DMS153 treated with DMSO at 0.1 percent for 48 hours (cell line): ENCODE data around the gene CCSER2.

Source experiments
- DNase-seq: peaks from one replicate; lab custom pipeline; 2025; ENCODE audit not compliant: unreplicated experiment; lab: John Stamatoyannopoulos, UW

Gene CCSER2

DNA sequence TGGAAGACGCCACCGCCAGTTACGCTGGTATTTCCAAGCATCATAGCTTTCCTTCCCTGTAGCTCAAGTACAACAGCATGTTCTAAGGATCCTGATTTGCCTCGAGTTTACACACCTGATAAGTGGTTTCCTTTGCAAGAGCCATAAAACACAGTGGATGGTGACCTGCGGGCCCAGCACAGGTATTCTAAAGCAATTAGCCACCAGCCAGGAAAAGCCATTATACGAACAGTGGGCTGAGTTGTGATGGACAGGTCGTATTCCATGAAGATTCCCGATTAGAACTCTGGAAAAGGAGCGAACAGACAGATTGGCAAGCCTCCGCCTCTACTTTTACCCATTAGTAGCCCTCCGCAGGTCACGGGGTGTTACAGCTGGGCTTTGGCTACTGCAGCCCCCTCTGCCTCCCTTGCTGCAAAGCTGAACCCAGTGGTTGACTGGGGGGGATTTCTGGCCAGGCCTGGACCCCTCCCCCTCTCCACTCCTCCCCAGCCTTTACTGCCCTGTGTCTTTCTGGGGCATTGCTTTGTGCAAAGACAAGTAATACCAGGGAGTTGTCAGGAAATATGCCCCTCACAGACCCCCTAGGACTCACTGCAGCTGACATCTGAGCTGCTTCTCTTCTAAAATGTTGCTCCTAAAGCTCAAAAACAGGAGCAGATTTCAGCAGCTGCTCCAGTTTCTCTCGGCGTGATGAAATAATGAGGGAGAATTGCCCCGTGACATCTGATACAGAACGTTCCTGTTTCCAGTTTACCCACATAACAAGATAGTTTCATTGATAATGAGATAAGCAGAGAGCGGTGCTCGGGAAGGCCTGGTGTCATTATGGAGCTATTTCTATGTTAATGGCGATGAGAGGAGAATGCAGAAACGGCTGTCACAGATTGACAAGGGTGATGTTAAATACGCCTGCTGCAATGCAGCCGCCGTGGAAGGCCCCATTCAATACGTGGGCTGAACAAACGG lies 214.4 kb downstream of the CCSER2 start:
- peak; percentile 14 for DNase-seq

DNA sequence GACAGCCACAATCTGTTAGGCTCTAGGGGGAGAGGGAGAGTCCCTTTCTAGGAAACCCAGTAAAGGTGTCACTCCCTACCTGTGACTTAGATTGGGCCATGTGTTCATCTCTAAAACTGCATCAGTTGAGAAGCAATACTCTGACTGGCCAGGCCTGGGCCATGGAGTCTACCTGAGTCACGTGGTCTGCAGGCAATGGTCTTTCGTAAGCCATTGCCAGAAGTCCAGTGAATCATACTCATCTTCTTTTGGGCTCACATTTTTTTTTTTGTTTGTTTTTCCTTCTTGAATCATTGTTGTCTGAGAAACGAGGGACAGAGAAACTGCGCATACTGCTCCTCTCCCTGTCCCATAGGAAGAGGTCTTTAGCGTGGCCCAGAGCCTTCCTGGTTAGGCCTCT lies 215.6 kb downstream of the CCSER2 start:
- no peak for DNase-seq

DNA sequence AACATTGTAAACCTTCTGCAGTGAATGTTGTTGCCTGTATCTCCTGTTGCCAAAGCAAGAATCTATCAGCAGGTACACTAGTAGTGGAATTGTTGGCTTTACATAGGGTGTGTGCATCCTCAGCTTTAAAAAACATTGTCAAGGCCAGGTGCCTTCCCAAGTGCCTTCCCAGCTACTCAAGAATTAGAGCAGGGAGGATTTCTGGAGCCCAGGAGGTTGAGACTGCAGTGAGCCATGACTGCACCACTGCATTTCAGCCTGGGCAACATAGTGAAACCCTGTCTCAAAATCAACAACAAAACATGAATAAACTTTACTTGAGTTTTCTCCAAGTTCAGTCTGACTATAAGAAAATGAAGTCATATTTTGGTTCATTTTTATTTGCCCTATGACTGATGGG lies 217.3 kb downstream of the CCSER2 start:
- DNase-seq = no peak

DNA sequence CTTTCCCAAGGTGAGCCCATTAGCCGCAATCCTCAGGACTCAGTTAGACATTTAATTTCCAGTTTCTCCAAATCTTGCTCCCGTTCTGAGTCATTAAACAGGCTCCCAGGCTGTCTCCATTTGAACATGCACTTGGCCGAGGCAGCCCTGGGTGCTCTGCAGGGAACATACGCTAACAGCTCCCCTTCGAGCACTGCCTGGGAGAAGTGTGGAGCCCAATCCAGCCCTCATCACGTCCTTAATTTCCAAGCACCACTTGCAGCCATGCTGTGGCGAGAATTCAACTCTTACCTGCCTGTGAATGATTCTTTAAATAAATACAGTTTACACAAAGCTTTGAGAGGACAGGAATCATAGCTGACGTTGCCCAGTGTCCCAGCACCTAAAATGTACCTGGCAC lies 218.2 kb downstream of the CCSER2 start:
- no peak for DNase-seq

DNA sequence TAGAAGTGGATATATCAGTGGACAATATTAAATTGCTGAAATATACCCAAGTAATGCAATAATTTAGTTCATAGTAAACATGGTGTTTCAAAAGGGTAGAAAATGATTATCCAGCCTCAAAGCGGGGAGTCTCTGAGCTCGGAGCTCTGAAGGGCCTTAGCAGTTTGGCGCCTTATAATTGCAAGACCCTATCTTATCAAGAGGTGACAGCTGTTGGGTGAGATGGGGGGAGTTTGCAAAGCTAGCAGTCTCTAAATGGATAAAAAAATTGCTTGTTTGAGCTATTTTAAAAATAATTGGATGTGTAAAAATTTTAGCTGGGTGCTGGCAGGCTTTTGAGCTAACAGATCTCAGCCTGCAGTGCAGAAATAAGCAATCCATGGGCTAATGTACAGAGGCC lies 219.2 kb downstream of the CCSER2 start:
- no peak for DNase-seq

DNA sequence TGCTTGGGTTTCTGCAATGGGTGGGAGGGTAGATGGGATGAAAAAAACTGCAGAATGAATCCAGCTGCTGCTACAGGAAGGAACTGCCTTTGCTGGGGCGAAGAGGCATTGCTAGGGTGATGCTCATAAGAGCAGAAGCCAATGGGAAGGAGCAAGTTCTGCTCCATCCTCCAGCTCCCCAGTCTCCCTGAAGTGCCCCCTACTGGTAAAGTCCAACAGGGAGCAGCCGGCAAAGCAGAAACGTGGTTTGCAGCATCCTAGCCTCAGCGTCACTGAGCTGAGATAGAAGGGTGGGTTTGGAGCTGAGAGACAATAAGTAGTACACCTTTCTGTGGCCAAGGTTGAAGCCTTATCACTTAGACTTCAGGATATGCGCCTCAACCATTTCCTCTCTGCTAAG lies 220.5 kb downstream of the CCSER2 start:
- no peak for DNase-seq

DNA sequence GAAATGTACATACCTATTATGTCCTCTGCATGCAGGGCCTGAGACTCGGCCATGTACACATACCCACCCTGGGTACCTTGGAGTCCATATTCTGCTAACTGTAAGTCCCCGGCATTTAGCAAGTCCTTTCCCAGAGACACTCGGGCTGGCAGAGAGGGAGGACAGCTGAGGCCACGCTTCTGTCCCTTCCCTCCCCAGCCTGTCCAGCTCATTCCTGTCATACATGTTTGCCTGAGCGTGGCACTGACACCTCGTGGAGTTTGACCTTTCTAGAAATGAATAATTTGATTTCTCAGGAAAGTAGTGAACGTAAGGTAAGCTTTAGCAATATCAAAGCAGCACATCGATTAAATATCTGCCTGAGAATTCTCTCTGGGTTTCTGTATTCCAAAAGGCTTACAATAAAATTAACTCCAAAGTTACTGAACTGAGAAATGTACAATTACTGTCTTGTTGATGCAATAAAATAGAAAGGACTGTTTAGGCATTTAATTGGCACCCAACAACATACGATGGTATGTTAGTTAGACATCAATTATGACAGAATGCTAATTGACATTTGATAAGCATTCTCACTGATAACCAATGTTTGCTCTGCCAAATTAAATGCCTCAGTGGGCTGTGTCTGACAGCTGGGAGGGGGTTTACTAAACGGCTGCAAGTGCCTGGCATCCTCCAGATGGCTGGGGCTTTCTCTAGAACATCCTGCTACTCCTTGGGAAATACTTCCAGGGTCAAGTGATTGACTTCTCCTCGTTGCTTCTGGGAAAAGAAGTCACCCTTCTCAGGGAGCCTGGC lies 221.2 kb downstream of the CCSER2 start:
- no peak for DNase-seq

DNA sequence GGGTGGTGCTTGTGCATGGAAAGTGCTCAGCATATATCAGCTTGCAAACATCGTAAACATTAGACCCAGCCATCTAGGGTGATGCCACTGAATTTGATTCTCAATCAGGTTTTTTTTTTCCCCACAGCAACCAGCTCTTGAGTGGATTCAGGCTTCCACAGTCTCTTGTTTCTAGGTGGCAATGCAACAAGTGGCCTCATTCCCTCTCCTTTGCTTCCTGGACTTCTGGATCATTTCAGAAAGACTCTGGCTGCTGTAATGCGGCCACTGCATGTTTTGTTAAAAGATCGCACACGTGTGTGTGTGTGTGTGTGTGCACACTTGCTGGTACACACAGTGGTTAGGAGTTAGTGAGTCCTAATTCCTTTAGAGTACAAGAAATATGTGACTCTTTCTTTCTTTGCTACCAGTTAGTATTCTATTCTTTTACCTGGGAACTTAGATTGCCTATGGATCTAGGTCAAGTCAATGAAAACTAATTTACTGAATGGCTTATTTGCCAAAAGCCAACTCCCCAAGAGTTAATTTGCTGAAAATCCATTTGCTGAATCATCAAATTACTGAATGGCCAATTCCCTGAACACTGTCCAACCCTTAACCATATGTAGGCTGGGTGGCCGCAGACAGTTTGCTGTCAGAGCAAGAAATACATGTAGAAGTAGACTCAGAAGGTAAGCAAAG lies 222.5 kb downstream of the CCSER2 start:
- DNase-seq = no peak

DNA sequence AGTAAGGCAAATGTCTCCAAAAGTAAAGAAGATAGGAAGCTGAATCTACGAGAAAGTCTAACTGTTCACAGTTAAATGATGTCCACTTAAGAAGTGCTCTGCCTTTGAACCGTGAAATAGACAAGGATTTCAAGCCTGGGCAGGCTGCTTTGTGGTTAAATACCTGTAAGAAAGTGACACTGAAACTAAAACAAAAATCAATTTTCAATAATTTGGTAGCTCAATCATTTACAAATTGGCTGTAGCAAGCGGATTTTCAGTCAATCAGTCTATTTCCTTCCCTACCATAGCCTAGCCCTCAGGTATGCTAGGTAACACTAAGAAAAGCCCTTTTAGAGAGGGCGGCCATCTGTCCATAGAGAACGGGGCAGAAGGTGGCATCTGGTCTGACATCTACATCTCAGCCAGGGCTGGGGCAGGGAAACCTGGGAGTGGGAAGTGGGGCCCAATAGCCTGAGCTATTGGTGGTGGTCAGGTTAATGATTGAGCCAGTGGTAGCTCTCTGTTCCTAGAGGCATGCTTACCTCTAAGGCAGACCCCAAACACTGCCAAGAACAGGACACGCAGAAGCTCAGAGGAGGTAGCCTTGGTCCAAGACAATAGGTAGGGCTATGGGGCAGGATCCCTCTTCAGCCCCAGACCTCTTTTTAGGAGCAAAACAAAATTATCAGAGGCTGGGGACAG lies 223.2 kb downstream of the CCSER2 start:
- no peak for DNase-seq

DNA sequence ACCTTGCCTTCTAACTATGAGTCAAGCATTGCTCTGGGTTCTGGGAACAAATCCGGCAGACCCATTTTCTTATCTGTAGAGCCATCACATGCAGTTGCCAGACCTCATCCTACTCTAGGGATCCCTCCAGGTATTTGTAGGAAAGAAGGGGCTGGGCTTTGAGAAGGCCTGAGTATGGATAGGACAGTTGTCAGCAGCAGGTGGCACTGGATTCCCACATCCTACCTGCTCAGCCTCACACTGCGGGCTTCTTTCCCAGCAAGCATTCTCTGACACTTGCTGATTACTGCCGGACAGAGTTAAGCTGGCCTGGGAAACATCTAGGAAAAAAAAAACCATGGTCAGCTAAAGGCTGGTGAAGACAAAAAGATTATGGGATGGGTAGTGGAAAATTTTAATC lies 224.1 kb downstream of the CCSER2 start:
- DNase-seq = no peak

DNA sequence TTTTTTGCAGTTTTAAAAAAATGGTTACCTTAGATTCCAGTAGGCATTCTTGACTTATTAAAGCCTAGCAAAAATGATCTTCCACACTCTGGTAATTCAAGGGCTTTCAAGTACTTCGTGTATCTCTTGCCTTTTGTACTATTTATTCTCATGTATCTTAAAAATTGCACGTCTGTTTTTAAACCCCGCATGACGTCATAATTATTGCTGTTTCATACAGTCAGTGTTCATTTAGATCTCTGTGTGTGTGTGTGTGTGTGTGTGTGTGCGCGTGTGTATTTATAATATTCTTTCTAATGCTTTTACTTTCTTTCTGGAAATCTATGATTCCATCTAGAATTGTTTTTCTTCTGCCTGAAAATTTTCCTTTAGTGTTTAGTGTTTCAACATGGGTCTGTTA lies 234.2 kb downstream of the CCSER2 start:
- DNase-seq = no peak

DNA sequence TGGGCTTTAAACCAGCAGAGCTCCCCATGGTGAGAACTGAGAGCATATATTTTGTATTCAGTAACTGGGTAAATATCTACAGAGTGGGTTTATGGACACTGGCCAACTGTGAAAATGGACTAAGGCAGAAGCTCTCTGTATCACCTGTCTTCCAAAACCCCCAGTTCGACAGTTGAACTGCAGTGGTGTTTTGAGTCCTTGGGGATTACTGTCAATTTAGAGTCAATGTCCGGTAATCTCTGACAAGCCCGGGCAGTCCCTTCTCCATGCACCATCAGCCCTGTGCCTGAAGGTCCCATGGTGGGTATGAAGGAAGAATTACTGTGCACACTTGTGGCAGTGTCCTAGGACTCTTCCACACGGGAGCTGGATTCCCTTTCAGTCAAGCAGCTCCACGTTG lies 235.0 kb downstream of the CCSER2 start:
- no peak for DNase-seq

DNA sequence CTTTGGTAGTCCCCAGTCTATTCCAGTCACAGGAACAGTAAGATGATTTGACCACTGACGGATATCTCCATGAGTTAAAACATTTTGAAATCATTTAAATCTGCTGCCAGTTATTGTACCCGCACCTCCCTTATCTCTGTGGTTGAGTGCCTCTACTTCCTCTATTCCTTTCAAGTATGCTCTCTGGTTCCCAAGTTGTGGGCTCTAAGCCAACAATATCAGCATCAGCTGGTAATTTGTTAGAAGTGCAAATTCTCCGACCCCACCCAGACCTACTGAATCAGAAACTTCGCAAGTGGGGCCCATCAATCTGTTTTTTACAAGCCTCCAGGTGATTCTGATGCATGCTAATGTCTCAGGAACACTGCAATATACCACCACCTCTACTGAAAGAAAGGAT lies 235.5 kb downstream of the CCSER2 start:
- DNase-seq = no peak

DNA sequence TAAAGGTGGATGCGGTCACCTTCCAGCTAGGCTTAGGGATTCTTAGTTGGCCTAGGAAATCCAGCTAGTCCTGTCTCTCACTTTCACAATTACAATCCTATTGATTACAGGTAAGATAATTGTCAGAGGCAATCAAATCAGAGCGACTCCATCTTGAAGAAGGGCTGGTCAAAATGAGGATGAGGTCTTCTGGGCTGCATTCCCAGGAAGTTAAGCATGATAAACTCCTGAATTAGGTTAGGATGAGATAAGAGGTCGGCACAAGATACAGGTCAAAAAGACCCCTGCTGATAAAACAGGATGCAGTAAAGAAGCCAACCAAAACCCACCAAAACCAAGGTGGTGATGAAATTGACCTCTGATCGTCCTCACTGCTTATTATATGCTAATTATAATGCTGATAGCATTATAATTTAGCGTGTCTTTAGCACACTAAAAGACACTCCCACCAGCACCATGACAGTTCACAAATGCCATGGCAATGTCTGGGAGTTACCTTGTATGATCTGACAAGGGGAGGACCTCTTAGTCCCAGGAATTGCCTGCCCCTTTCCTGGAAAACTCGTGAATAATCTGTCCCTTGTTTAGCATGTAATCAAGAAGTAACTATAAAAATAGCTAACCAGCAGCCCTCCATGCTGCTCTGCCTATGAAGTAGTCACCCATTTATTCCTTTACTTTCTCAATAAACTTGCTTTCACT lies 237.6 kb downstream of the CCSER2 start:
- DNase-seq = no peak

DNA sequence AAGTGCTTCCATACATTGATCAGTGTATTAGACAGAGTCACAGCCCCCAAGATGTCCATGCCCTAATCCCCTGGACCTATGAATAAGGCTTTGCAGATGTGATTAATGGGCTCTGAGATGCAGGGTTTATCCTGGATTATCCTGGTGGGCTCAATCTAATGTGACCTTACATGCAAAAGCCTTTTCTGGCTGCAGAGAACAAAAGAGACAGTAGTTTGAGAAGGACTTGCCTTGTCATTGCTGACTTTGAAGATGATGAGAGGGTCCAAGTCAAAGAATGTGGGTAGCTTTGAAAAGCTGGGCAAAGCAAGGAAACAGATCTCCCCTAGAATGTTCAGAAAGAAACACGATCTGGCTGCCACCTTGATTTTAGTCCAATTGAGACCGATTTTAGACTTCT lies 238.7 kb downstream of the CCSER2 start:
- no peak for DNase-seq
